Ishikawa (cell line): ENCODE measurements around the gene EDN1.

ENCODE experiments used
- EP300 ChIP-seq: IDR thresholded peaks from 2 replicates; pipeline ENCODE4 v1.6.1; 2012; ENCODE audit warnings: borderline replicate concordance
- NFIC ChIP-seq: IDR thresholded peaks from 2 replicates; pipeline ENCODE4 v1.6.1; 2012
- RAD21 ChIP-seq: IDR thresholded peaks from 2 replicates; pipeline ENCODE4 v1.6.1; 2012; ENCODE audit warnings: low read depth
- REST ChIP-seq: IDR thresholded peaks from 2 replicates; pipeline ENCODE4 v1.6.1; 2012; ENCODE audit warnings: low read depth, mild to moderate bottlenecking

GRCh38 chr6:12265791-12266190, 24.4 kb upstream of the EDN1 start:
- no peak for TF ChIP-seq EP300
- TF ChIP-seq NFIC = no peak
- no peak for TF ChIP-seq RAD21
- TF ChIP-seq REST = no peak
